GM06990 (cell line): Measurements from ENCODE around the gene OR2T3.
"Not testable (repeated sequence)": the region's sequence is repeated elsewhere in the genome, so short reads cannot be mapped to it uniquely, and the experiment has no call there.

Experiments used
- DNase-seq: peaks from one replicate; pipeline ENCODE4 v3.0.0-alpha.2; 2011; ENCODE audit not compliant: insufficient read length; ENCODE audit errors: extremely low read depth
- H3K27me3 ChIP-seq: replicated peaks from 2 replicates; pipeline ENCODE4 v1.6.0; 2011; ENCODE audit warnings: low read length; ENCODE audit not compliant: control insufficient read depth, insufficient read depth
- H3K36me3 ChIP-seq: 2 replicates; pipeline ENCODE4 v1.5.1; 2011; ENCODE audit warnings: low read length; ENCODE audit not compliant: control insufficient read depth, insufficient read depth
- H3K4me3 ChIP-seq: replicated peaks from 2 replicates; pipeline ENCODE4 v1.5.1; 2011; ENCODE audit warnings: low read depth, mild to moderate bottlenecking, control low read depth, low read length
- TF ChIP-seq, protein P1 (sequence below): IDR thresholded peaks from 2 replicates; pipeline ENCODE4 v1.5.1; 2011; ENCODE audit warnings: low read length, control low read depth, mild to moderate bottlenecking, inconsistent platforms; ENCODE audit not compliant: insufficient read depth, poor library complexity, severe bottlenecking

Gene OR2T3

GRCh38 chr1:248496661-248497060 lies 23.5 kb downstream of the OR2T3 start:
- not testable (repeated sequence) for H3K4me3 ChIP-seq, H3K36me3 ChIP-seq, DNase-seq, H3K27me3 ChIP-seq

DNA sequence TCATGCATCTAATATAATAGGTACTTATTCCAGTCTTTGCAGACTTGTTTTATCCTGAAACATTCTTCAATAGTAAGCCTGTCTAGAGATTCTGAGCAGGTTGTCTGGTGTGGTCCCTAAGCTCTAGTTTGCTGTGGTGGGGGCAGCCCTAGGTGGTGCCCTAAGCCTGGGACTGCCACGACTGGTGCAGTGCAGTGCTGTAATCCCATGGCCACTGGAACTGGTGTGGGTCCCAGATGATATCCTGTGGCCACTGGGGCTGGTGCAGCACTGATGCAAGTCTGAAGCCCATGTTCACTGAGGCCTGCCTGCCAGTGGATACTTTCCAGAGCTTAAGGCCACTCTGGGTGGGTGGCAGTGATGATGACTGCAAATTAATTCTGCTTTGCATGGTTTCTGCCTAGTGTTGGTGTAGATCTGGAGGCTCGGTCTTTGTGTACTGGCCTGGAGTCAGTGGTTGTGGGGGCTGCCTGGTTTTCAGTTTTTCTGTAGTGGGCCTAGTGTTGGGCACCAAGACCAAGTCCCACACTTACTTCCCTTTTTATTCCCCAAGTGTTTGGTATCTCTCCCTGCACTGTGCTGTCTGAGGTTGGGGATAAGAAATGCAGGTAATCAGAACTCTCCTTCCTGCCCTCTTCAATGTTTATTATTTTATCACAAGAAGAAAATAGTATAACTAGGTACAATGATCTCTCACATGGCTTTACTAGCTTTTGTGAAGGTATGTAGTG lies 27.3 kb downstream of the OR2T3 start:
- H3K4me3 ChIP-seq, H3K36me3 ChIP-seq, DNase-seq, H3K27me3 ChIP-seq: not testable (repeated sequence)

- H3K27me3 ChIP-seq, H3K36me3 ChIP-seq, DNase-seq, H3K4me3 ChIP-seq: not testable (repeated sequence)
Observed at GRCh38 chr1:248507773-248508172, 34.6 kb downstream of the OR2T3 start, which contains the start of gene OR2G6. TSS of gene OR2G6 (plus strand) at chr1:248508073. CDS start at chr1:248521647, 13,574 bp downstream.

DNA sequence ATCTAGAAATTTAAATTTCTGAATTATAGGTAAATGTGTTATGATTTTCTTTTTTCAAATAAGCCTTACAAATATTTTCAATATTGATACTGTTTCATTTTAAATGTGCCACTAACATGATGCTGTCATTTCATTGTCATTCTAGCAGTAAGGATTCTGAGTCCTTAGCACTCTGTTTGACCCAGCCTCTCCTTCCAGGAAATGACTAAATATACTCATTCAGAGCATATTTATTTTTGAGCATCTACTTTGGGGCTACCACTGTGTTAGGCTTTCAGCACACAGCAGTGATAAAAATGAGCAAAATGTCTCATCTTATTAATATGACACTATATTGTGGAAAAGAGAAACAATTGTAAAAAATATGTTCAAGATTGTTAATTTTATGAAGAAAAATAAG lies 37.1 kb downstream of the OR2T3 start:
- H3K36me3 ChIP-seq, H3K27me3 ChIP-seq, DNase-seq, H3K4me3 ChIP-seq: not testable (repeated sequence)

DNA sequence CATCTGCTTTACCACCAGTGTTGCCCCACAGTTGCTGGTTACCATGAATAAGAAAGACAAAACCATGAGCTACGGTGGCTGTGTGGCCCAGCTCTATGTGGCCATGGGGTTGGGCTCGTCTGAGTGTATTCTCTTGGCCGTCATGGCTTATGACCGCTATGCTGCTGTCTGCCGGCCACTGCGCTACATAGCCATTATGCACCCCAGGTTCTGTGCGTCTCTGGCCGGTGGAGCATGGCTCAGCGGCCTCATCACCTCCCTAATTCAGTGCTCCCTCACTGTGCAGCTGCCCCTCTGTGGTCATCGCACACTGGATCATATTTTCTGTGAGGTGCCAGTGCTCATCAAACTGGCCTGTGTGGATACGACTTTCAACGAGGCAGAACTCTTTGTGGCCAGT lies 48.7 kb downstream of the OR2T3 start:
- no peak for DNase-seq
- no peaks in the 10 kb centered on the region for H3K36me3 ChIP-seq
- no peak overlapping the region for H3K4me3 ChIP-seq
- TF ChIP-seq, protein P1, sequence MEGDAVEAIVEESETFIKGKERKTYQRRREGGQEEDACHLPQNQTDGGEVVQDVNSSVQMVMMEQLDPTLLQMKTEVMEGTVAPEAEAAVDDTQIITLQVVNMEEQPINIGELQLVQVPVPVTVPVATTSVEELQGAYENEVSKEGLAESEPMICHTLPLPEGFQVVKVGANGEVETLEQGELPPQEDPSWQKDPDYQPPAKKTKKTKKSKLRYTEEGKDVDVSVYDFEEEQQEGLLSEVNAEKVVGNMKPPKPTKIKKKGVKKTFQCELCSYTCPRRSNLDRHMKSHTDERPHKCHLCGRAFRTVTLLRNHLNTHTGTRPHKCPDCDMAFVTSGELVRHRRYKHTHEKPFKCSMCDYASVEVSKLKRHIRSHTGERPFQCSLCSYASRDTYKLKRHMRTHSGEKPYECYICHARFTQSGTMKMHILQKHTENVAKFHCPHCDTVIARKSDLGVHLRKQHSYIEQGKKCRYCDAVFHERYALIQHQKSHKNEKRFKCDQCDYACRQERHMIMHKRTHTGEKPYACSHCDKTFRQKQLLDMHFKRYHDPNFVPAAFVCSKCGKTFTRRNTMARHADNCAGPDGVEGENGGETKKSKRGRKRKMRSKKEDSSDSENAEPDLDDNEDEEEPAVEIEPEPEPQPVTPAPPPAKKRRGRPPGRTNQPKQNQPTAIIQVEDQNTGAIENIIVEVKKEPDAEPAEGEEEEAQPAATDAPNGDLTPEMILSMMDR = no peak
- H3K27me3 ChIP-seq = no peaks in the 10 kb centered on the region
